EH (cell line): Measurements from ENCODE around the gene UHMK1.

Experiments
- DNase-seq: peaks from one replicate; pipeline ENCODE4 v3.0.0-alpha.2; 2015; ENCODE audit warnings: low read depth

Gene UHMK1

DNA sequence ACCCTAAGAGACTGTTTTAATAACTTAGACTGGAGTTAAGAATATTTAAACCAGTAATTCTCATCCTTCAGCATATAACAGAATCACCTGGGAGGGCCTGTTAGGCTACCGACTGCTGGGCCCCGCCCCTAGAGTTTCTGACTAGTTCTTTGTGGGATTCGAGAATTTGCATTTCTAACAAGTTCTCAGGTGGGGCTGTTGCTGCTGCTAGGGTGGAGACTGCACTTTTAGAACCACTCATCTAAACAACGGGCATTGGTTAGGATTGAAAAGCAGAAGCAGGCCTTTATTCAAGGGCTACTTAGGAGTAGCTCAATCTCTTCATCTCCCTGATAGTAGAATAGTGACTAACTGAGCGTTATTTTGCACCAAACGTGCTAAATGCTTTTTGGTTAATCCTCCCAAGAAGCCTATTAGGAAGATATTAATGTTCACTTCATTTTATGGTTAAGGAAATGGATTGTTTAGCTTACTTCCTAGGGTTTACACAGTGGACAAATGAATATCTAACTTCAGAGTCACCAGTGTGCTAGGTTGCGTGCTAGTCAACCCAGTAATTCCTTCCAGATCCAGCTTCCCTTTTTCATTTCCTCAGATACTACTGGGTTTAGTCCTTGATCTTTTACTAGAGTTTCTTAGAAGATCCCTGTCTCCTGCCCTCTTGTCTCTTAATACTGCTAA, 32.8 kb downstream of the UHMK1 start:
- peak; percentile 58 for DNase-seq

GRCh38 chr1:162530988-162531319, 33.3 kb downstream of the UHMK1 start:
- no peak for DNase-seq

- peak; percentile 23 for DNase-seq
Observed at GRCh38 chr1:162535501-162535900, 37.9 kb downstream of the UHMK1 start.

DNA sequence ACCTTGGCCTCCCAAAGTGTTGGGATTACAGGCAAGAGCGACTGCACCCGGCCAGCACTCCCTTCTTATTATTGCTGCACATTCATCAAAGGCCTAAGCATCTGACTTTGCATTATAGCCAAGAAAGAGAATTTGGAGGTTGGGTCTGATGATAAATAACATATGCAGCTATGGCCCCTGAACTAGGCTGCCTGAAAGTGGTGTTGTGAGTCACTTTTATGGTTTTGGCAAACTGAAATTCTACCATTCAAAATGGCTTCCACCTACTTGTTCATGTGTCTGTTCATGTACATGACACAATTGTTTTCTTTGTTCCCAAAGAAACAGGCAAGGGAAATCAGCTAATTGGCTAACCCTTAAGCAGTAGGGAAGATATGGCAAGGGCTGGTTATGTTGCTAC, 38.9 kb downstream of the UHMK1 start:
- peak; percentile 71 for DNase-seq

DNA sequence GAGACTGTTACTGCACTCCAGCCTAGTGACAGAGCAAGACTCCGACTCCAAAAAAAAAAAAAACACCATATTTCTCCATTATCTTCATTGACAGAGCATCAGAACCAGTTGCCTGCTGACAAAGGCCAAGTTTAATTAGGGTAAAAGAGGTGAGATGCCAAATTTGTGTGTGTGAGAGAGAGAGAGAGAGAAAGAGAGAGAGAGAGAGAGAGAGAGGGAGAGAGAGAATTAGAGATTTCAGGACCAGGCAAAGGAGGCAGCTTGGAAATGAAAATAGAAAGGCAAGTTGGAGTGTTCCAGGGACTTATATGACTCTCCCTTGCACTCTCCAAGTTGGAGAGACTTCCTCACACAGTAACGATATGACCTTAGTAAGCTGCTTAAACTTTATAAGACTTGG, 39.6 kb downstream of the UHMK1 start:
- DNase-seq: peak; percentile 9

GRCh38 chr1:162538815-162539431, 41.3 kb downstream of the UHMK1 start:
- peak; percentile 95 for DNase-seq

- DNase-seq: peak; percentile 99
Observed at GRCh38 chr1:162541619-162542141, 44.1 kb downstream of the UHMK1 start.

- DNase-seq: no peak
Observed at GRCh38 chr1:162543228-162543627, 45.6 kb downstream of the UHMK1 start.

DNA sequence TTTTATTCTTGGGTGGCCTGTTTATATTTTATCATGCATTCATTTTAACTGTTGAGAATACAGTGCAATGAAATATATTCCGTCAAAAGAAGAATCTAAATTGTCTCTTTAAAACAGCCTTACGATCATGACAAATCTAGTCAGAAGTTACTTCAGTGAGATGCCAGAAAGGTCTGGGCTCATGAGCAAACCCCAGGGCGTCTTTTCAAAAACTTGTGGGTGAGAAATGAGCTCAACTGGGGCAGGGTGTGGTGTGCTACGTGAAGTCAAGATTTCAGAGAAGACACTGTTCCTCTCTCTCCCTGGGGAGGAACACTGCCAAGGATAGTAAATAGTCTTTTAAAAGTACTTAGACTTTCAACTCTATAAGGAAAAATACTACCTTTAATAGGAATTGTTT, 50.6 kb downstream of the UHMK1 start:
- DNase-seq: peak; percentile 71

GRCh38 chr1:162549001-162549400, 51.4 kb downstream of the UHMK1 start:
- DNase-seq: no peak

DNA sequence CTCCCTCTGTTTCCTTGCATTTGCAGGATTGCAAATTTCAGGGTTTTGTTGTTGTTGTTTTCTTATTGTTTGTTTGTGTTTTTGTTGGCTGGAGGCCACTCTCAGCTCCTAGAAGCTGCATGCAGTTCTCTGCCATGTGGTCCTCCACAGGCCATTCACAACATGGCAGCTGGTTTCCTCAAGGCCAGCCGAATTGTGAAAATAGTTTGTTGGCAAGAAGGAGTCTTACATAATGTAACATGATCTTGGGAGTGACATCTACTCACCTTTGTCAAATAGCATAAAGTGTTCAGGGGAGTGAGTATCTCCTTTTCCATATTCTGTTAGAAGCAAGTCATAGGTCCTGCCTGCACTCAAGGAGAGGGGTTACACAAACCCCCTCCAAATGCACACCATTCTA, 53.3 kb downstream of the UHMK1 start:
- no peak for DNase-seq

GRCh38 chr1:162551969-162552683, 54.5 kb downstream of the UHMK1 start:
- no peak for DNase-seq

DNA sequence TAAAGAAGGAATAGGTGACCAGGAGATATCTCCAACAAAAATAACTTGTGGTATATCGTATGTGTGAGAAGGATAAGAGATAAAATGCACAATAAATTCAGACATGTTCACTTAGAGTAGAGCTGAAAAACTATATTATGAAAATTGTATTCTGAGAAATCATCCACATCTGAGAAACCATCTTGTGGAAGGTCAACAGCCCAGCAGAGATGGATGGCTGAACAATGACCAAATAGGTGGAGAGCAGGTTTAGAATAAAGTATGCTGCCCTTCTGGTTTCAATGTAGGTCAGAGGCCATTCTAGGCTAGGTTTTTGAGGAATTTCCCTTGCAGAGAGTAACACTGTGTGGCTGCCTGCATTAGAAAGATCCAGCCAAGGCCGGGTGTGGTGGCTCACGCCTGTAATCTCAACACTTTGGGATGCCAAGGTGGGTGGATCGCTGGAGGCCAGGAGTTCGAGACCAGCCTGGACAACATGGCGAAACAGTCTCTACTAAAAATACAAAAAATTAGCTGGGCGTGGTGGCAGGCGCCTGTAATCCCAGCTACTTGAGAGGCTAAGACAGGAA, 55.1 kb downstream of the UHMK1 start:
- DNase-seq: no peak

DNA sequence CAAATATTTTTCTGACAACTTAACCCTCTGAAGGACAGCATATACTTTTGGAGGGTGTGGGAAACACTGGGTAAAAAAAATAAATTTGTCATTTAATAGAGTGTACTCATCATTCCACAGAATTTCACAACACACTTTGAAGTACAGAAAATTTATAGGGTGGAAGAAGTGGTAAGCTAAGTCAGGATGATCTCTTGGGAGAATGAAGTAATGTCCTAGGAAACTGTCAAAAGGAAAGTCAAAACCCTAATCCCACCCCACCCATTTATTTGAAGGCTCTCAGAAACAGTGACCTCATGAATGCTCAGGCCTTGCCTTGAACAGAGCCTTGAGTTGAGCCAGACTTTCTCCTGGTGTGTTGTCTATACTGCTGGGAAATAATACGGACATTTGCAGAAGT, 56.6 kb downstream of the UHMK1 start:
- DNase-seq: peak; percentile 63

- no peak for DNase-seq
Observed at GRCh38 chr1:162557536-162557935, 59.9 kb downstream of the UHMK1 start.

- DNase-seq: no peak
Observed at GRCh38 chr1:162560303-162561036, 62.9 kb downstream of the UHMK1 start.

GRCh38 chr1:162561037-162561615, 63.5 kb downstream of the UHMK1 start:
- DNase-seq: peak; percentile 98

DNA sequence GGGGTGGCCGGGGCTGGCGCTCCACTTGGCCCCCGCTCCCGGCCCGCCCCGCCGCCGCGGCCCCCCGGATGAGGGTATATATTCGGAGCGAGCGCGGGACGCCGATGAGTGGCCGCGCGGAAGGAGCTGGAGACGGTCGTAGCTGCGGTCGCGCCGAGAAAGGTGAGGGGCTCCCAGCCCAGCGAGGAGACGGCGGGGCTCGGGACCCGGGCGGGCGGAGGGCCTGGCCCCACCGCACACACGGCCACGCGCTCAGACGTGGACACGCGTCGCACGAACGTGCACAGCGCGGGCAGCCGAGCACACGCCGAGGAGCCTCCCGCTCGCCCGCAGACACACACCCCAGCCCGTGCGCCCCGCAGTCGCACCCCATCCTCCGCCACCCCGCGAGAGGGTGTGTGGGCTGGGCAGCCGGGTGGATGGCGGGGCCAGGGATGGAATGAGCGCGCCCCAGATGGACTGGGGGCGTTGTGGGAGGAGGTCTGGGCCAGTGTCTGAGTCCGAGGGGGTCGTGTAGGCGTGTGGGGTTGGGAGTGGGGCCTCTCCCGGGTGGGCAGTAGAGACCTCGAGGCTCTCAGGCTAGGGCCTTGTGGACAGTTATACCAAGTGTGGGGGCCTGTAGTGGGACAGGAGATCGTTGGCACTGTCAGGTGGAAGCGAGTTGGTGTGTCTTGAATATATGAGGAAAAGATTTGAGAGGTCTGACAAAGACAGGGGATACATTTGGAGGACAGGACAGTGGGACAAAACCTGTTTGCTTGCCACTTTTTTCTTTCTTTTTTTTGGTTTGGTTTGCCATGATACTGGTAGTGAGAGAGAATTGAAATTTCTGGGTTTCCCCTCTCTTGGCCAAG, 64.2 kb downstream of the UHMK1 start, which contains the start of gene UAP1:
Gene UAP1 (plus strand): TSS at position 107 of the 854 bp plus-strand sequence. CDS start 4,347 bp downstream, outside the sequence.
- peak; percentile 30 for DNase-seq

DNA sequence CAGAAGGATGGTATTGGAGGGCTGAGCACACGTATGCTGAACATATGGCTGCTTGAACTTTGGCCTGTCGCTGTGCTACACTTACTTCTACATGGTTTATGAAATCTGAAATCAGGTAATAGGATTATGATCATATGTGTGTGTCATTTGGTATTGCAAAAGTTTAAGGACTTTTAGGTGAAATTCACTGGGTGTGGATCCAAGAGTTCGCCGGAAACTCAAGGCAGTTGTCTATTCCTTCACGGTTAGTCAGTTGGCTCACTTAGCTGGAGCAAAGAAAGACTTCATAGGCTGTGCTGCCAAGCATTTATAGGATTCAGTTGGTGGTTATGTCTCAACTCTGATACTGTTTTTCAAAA, 64.8 kb downstream of the UHMK1 start:
- DNase-seq: peak; percentile 73

DNA sequence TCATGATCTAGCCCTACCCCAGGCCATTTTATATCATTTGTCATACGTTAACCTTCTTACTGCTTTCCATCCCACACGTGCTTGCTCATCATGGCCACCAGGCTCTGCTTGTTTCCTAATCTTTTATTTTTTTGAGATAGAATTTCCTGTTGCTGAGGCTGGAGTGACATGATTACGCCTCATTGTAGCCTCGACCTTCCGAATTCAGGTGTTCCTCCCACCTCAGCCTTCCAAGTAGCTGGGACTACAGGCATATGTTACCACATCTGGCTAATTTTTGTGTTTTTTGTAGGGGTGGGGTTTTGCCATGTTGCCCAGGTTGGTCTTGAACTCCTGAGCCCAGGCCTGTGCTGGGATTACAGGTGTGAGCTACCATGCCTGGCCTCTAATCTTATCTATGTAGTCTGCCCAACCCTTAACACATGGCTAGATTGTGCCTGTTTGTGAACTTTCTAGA, 67.2 kb downstream of the UHMK1 start:
- peak; percentile 24 for DNase-seq

DNA sequence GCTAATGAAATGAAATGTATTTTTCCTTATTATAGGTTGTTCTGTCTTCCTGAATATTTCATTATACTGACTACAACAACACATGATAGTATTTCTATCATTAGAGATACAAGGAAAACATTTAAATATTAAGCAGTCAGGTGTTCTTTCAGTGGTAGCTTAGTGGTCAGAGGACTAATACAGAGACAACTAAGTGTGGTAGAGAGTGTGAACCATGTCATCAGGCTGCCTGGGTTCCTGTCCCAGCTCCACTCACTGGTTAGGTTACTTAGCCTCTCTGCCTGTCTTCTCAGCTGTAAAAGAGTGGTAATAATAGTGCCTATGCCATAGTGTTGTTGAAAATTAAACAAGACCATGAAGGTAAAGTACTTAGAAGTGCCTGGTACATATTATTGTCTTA, 67.8 kb downstream of the UHMK1 start:
- no peak for DNase-seq
